ENCODE results near the gene ARHGEF9.

DNA sequence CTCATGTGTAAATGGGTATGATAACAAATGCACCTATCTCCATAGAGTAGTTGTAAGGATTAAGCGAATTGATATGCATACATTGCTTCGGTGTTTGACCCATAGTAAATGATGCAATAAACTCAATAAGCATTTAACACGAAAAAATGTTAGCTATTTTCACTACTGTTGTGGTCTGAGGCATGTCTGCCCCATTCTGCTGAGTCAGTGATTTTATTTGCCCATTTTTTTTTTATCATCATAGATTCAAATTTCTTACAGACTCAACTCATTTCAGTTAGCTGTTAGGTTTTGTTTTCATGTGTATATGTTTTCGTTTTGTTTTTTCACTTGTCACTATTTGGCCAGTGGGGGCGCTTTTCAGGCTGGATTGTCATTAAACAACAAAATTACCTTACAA, 27.8 kb upstream of the ARHGEF9 start:
- TF ChIP-seq, protein P1, sequence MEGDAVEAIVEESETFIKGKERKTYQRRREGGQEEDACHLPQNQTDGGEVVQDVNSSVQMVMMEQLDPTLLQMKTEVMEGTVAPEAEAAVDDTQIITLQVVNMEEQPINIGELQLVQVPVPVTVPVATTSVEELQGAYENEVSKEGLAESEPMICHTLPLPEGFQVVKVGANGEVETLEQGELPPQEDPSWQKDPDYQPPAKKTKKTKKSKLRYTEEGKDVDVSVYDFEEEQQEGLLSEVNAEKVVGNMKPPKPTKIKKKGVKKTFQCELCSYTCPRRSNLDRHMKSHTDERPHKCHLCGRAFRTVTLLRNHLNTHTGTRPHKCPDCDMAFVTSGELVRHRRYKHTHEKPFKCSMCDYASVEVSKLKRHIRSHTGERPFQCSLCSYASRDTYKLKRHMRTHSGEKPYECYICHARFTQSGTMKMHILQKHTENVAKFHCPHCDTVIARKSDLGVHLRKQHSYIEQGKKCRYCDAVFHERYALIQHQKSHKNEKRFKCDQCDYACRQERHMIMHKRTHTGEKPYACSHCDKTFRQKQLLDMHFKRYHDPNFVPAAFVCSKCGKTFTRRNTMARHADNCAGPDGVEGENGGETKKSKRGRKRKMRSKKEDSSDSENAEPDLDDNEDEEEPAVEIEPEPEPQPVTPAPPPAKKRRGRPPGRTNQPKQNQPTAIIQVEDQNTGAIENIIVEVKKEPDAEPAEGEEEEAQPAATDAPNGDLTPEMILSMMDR (IDR thresholded peaks at IDR 0.05): no peak
- no peak for TF ChIP-seq POLR2A (IDR thresholded peaks at IDR 0.05)
